Panc1 (cell line): ENCODE results near the gene ADGRV1. TPM values are rescaled to one million over a fixed set of nuclear protein-coding genes. Genes with fewer than 3 reads are reported as not detected.

Experiments
- ATAC-seq: fragments of 200-7000 bp; cut with Tn5 transposase; 2 replicates; pipeline ENCODE4 v1.9.1; 2020; ENCODE audit warnings: mild to moderate bottlenecking, moderate library complexity
- BruUV-seq: library from RNA; stranded (reverse); fragments of 400-500 nt; replicated peaks from 2 replicates; lab custom pipeline; 2021; lab: Mats Ljungman, UMichigan
- CTCF ChIA-PET: fragments of 300-600 bp; sonication (Branson Sonifier 250); formaldehyde crosslinking; loops from one replicate; lab custom pipeline; 2022; ENCODE audit warnings: antibody characterized with exemption; lab: Charles Lee
- POLR2A ChIA-PET: fragments of 300-600 bp; sonication (Branson Sonifier 250); formaldehyde crosslinking; loops from one replicate; lab custom pipeline; 2022; ENCODE audit warnings: antibody characterized with exemption; lab: Charles Lee
- DNase-seq: peaks from one replicate; pipeline ENCODE4 v3.0.0-alpha.2; 2010; ENCODE audit warnings: low read depth, low spot score
- H3K27ac ChIP-seq: 2 replicates; pipeline ENCODE4 v1.5.1; 2011; ENCODE audit warnings: mild to moderate bottlenecking, low read length, inconsistent platforms
- H3K27me3 ChIP-seq: fragments of 200-500 bp; sonication (Bioruptor generic); 2 replicates; pipeline ENCODE4 v1.6.0; 2014; ENCODE audit warnings: low read length, inconsistent platforms; ENCODE audit not compliant: control insufficient read depth, insufficient read depth
- H3K36me3 ChIP-seq: fragments of 200-500 bp; sonication (Bioruptor generic); 2 replicates; pipeline ENCODE4 v1.5.1; 2014; ENCODE audit warnings: inconsistent platforms, mild to moderate bottlenecking, low read length, moderate library complexity; ENCODE audit not compliant: control insufficient read depth, insufficient read depth
- H3K4me1 ChIP-seq: 2 replicates; pipeline ENCODE4 v1.5.1; 2011; ENCODE audit warnings: inconsistent platforms, mild to moderate bottlenecking, low read length, moderate library complexity; ENCODE audit not compliant: control insufficient read depth, insufficient read depth
- H3K4me3 ChIP-seq, 2 experiments: 2 replicates each; pipeline ENCODE4 v1.5.1; 2011 to 2012; ENCODE audit warnings: low read depth in 2 of 2, low read length in 2 of 2, mild to moderate bottlenecking in 2 of 2, inconsistent platforms in 1 of 2, moderate library complexity in 1 of 2
- H3K9me3 ChIP-seq: fragments of 200-500 bp; sonication (Bioruptor generic); 2 replicates; pipeline ENCODE4 v1.5.1; 2014; ENCODE audit warnings: low read depth, mild to moderate bottlenecking, inconsistent platforms, low read length, moderate library complexity; ENCODE audit not compliant: control insufficient read depth, insufficient read depth
- CTCF ChIP-seq: fragments of 450-650 bp; IDR thresholded peaks from 2 replicates; pipeline ENCODE4 v1.5.1; 2017; ENCODE audit warnings: mild to moderate bottlenecking
- POLR2AphosphoS5 ChIP-seq: IDR thresholded peaks from 2 replicates; pipeline ENCODE4 v1.6.1; 2012; ENCODE audit warnings: mild to moderate bottlenecking, low read depth, low read length, moderate library complexity
- REST ChIP-seq, 2 experiments: IDR thresholded peaks; 2 replicates each; pipeline ENCODE4 v1.6.1; 2011 to 2012; ENCODE audit warnings: low read depth in 2 of 2, control low read depth in 1 of 2, low read length in 1 of 2, mild to moderate bottlenecking in 1 of 2, moderate library complexity in 1 of 2; ENCODE audit not compliant: insufficient read depth in 1 of 2
- SIN3A ChIP-seq: IDR thresholded peaks from 2 replicates; pipeline ENCODE4 v1.6.1; 2012; ENCODE audit warnings: low read depth, mild to moderate bottlenecking, low read length, moderate library complexity, borderline replicate concordance; ENCODE audit not compliant: insufficient read depth
- TCF7L2 ChIP-seq: IDR thresholded peaks from 2 replicates; pipeline ENCODE4 v1.6.1; 2011; ENCODE audit warnings: mild to moderate bottlenecking, low read depth, low read length, inconsistent platforms
- in situ Hi-C: cut with HindIII; loops from 2 replicates; pipeline ENCODE4 v1.10.0; 2016; ENCODE audit warnings: low sequenced_read_pairs, low pct_unique_long_range_greater_than_20kb
- intact Hi-C: fragments of 100-400 bp; cut with micrococcal nuclease; formaldehyde crosslinking; loops from one replicate; pipeline ENCODE4 v1.10.0; 2022; ENCODE audit not compliant: unreplicated experiment
- total RNA-seq: library from RNA; stranded (reverse); gene quantifications from one replicate; pipeline ENCODE4 v1.2.1, GENCODE V29; 2021; ENCODE audit not compliant: unreplicated experiment

Gene ADGRV1
- total RNA-seq, 1 experiment from 2014 or later: 0.49 TPM

- ChIA-PET CTCF (no interaction called here), POLR2A (interaction anchor here (0.6 kb wide), 1 partner anchor 507 kb away, joined by 3 read pairs; no protein-coding TSS in a partner anchor)
- Histone ChIP-seq H3K27ac (no peak overlapping the region), H3K4me3 (no peak overlapping the region), H3K27me3 (no peaks in the 10 kb centered on the region), H3K4me1 (no peaks in the 10 kb centered on the region), H3K36me3 (no peaks in the 10 kb centered on the region), H3K9me3 (no peaks in the 10 kb centered on the region)
- TF ChIP-seq POLR2AphosphoS5 (no peak), SIN3A (no peak), REST (IDR thresholded peaks at IDR 0.05; ENCODE audit: insufficient read depth in 1 of 2, low read depth in 2 of 2, low read length in 1 of 2) (no peak), TCF7L2 (no peak), CTCF (no peak)
- intact Hi-C loops (loop anchor here (10.0 kb wide), 1 partner anchor 240 kb away; no protein-coding TSS in a partner anchor), in situ Hi-C loops (no loop called here)
- no TSS peak for BruUV-seq
- DNase-seq (no peak), ATAC-seq (no peak)
Observed at GRCh38 chr5:90865180-90865579, 306.6 kb downstream of the ADGRV1 start.

GRCh38 chr5:90866333-90866732 is 307.7 kb downstream of the ADGRV1 start:
- in situ Hi-C loops (no loop called here), intact Hi-C loops (loop anchor here (2.0 to 10.0 kb wide), 3 partner anchors 238 to 552 kb away; no protein-coding TSS in a partner anchor)
- H3K27me3 ChIP-seq: peaks cover 2% of the 10 kb centered on the region; the same call in 1 of the 2 replicates
- no peaks in the 10 kb centered on the region for H3K4me1 ChIP-seq
- no peak for TF ChIP-seq POLR2AphosphoS5
- no peak for TF ChIP-seq TCF7L2
- TF ChIP-seq SIN3A: no peak
- TF ChIP-seq CTCF: peak; percentile 56; the same call in 1 of the 2 replicates
- TF ChIP-seq REST (IDR thresholded peaks at IDR 0.05; ENCODE audit: insufficient read depth in 1 of 2, low read depth in 2 of 2, low read length in 1 of 2): no peak
- ChIA-PET CTCF (interaction anchor here (0.5 to 1.2 kb wide), 3 partner anchors 553 to 1537 kb away, joined by 3 to 6 read pairs (median 4); no protein-coding TSS in a partner anchor), POLR2A (no interaction called here)
- BruUV-seq: no TSS peak
- H3K4me3 ChIP-seq: no peak overlapping the region
- H3K27ac ChIP-seq: no peak overlapping the region
- H3K36me3 ChIP-seq: no peaks in the 10 kb centered on the region
- DNase-seq (peak; percentile 17), ATAC-seq (peak; percentile 80; the same call in 1 of the 2 replicates)
- no peaks in the 10 kb centered on the region for H3K9me3 ChIP-seq
